Omental fat pad (tissue), 4 donors: ENCODE measurements around the gene NTN1. TPM values are rescaled to one million over a fixed set of nuclear protein-coding genes. Genes with fewer than 3 reads are reported as not detected.

Experiments used
- ATAC-seq: fragments of 150-250 bp; one replicate; pipeline ENCODE4 v1.9.1; 2016; ENCODE audit warnings: mild to moderate bottlenecking, moderate library complexity; ENCODE audit not compliant: low FRiP score
- DNase-seq: peaks from one replicate; pipeline ENCODE4 v3.0.0-alpha.2; 2019; ENCODE audit warnings: low spot score
- total RNA-seq, 4 donors: library from RNA; depleted of rRNA; stranded (reverse); fragments of >200 nt; gene quantifications; one replicate each; pipeline ENCODE4 v1.1.0, GENCODE V29; 2016
- TF ChIP-seq, protein P1 (sequence below), 3 donors: fragments of 450-650 bp; IDR thresholded peaks; one replicate each; pipeline ENCODE4 v1.5.1; 2016 to 2017; ENCODE audit warnings: antibody characterized with exemption in 3 of 3, mild to moderate bottlenecking in 3 of 3, moderate library complexity in 2 of 3

Gene NTN1
- total RNA-seq, 4 donors from 2014 or later, result 0.69 to 7.3 (median 2.5) TPM

GRCh38 chr17:9071016-9071415 is 49.7 kb downstream of the NTN1 start:
- TF ChIP-seq, protein P1, sequence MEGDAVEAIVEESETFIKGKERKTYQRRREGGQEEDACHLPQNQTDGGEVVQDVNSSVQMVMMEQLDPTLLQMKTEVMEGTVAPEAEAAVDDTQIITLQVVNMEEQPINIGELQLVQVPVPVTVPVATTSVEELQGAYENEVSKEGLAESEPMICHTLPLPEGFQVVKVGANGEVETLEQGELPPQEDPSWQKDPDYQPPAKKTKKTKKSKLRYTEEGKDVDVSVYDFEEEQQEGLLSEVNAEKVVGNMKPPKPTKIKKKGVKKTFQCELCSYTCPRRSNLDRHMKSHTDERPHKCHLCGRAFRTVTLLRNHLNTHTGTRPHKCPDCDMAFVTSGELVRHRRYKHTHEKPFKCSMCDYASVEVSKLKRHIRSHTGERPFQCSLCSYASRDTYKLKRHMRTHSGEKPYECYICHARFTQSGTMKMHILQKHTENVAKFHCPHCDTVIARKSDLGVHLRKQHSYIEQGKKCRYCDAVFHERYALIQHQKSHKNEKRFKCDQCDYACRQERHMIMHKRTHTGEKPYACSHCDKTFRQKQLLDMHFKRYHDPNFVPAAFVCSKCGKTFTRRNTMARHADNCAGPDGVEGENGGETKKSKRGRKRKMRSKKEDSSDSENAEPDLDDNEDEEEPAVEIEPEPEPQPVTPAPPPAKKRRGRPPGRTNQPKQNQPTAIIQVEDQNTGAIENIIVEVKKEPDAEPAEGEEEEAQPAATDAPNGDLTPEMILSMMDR (IDR thresholded peaks at IDR 0.05), result no peak
- ATAC-seq, result no peak
- no peak for DNase-seq

GRCh38 chr17:9071811-9072498 is 50.6 kb downstream of the NTN1 start:
- ATAC-seq, result peak; percentile 25
- TF ChIP-seq, protein P1 (IDR thresholded peaks at IDR 0.05), result no peak
- DNase-seq, result no peak

- no peak for DNase-seq
- TF ChIP-seq, protein P1 (IDR thresholded peaks at IDR 0.05), result no peak
- ATAC-seq, result peak; percentile 42
Measured at GRCh38 chr17:9072696-9073339, 51.5 kb downstream of the NTN1 start.

- ATAC-seq, result no peak
- no peak for DNase-seq
- TF ChIP-seq, protein P1 (IDR thresholded peaks at IDR 0.05), result no peak
Measured at GRCh38 chr17:9074131-9074530, 52.8 kb downstream of the NTN1 start.

- TF ChIP-seq, protein P1 (IDR thresholded peaks at IDR 0.05), result no peak
- ATAC-seq (no peak), DNase-seq (no peak)
Measured at GRCh38 chr17:9079461-9080103, 58.3 kb downstream of the NTN1 start.

- DNase-seq (no peak), ATAC-seq (no peak)
- TF ChIP-seq, protein P1 (IDR thresholded peaks at IDR 0.05), result no peak
Measured at GRCh38 chr17:9080296-9080914, 59.1 kb downstream of the NTN1 start.
